Smooth muscle cell (in vitro differentiated cells): Measurements from ENCODE around the gene THOC6. TPM values are rescaled to one million over a fixed set of nuclear protein-coding genes. Genes with fewer than 3 reads are reported as not detected.
A peak's percentile ranks its signal among the peaks of the same experiment; 100 is the strongest.
"Not testable (repeated sequence)": the region's sequence is repeated elsewhere in the genome, so short reads cannot be mapped to it uniquely, and the experiment has no call there.

Experiments
- DNase-seq: peaks from one replicate; lab custom pipeline; 2025; ENCODE audit not compliant: unreplicated experiment; lab: John Stamatoyannopoulos, UW
- H2AFZ ChIP-seq: fragments of 200-600 bp; sonication (generic); 2 replicates; pipeline ENCODE4 v1.6.0; 2016; ENCODE audit warnings: antibody characterized with exemption, low read depth, mild to moderate bottlenecking
- H3F3A ChIP-seq: fragments of 200-600 bp; sonication (generic); 2 replicates; pipeline ENCODE4 v1.6.0; 2017; ENCODE audit warnings: antibody characterized with exemption, low read depth
- H3K27ac ChIP-seq: fragments of 200-600 bp; sonication (generic); 2 replicates; pipeline ENCODE4 v1.5.1; 2016; ENCODE audit warnings: low read depth, mild to moderate bottlenecking
- H3K27me3 ChIP-seq: fragments of 200-600 bp; sonication (generic); 2 replicates; pipeline ENCODE4 v1.6.1; 2016; ENCODE audit warnings: low read depth, mild to moderate bottlenecking
- H3K36me3 ChIP-seq: fragments of 200-600 bp; sonication (generic); 2 replicates; pipeline ENCODE4 v1.5.1; 2016; ENCODE audit warnings: low read depth
- H3K4me1 ChIP-seq: fragments of 200-600 bp; sonication (generic); 2 replicates; pipeline ENCODE4 v1.5.1; 2016; ENCODE audit warnings: low read depth
- H3K4me2 ChIP-seq: fragments of 200-600 bp; sonication (generic); 2 replicates; pipeline ENCODE4 v1.6.0; 2016; ENCODE audit warnings: mild to moderate bottlenecking
- H3K4me3 ChIP-seq: fragments of 200-600 bp; sonication (generic); 2 replicates; pipeline ENCODE4 v1.5.1; 2016; ENCODE audit warnings: mild to moderate bottlenecking
- H3K79me2 ChIP-seq: fragments of 200-600 bp; sonication (generic); 2 replicates; pipeline ENCODE4 v1.6.0; 2016; ENCODE audit warnings: low read depth, mild to moderate bottlenecking
- H3K9ac ChIP-seq: fragments of 200-600 bp; sonication (generic); 2 replicates; pipeline ENCODE4 v1.6.0; 2016; ENCODE audit warnings: low read depth
- H3K9me3 ChIP-seq: fragments of 200-600 bp; sonication (generic); replicated peaks from 2 replicates; pipeline ENCODE4 v1.5.1; 2016; ENCODE audit warnings: low read depth
- H4K20me1 ChIP-seq: fragments of 200-600 bp; sonication (generic); 2 replicates; pipeline ENCODE4 v1.6.0; 2016; ENCODE audit warnings: low read depth
- CTCF ChIP-seq: fragments of 200-600 bp; sonication (generic); IDR thresholded peaks from 2 replicates; pipeline ENCODE4 v1.5.1; 2017; ENCODE audit warnings: borderline replicate concordance, mild to moderate bottlenecking, antibody characterized with exemption; ENCODE audit not compliant: insufficient read depth, poor library complexity, severe bottlenecking
- WGBS: methylation state at CpG from one replicate; pipeline ENCODE4 v1.1.7; 2016; ENCODE audit warnings: low lambda C conversion rate; 5-methylcytosine and 5-hydroxymethylcytosine counted together
- polyA plus RNA-seq: library from polyadenylated mRNA; unstranded; fragments of >200 nt; fragmentation: Nextera tagmentation; extraction: Ambion mirVana; gene quantifications from 2 replicates; pipeline ENCODE4 v1.2.1, GENCODE V29; 2016
- total RNA-seq: library from RNA; depleted of rRNA; stranded (reverse); fragments of >200 nt; gene quantifications from 2 replicates; pipeline ENCODE4 v1.2.3, GENCODE V29; 2014

The THOC6 gene
- total and polyA plus RNA-seq, 2 experiments from 2014 or later: 28.9 to 59.4 TPM

GRCh38 chr16:3065742-3066439 is 42.1 kb downstream of the THOC6 start:
- Histone ChIP-seq H3K4me2 (no peak overlapping the region), H3K9ac (peak overlapping the region; percentile 67), H3K4me1 (no peaks in the 10 kb centered on the region), H3K27ac (no peak overlapping the region), H4K20me1 (no peaks in the 10 kb centered on the region), H3K4me3 (no peak overlapping the region), H3K79me2 (no peaks in the 10 kb centered on the region), H3K27me3 (no peaks in the 10 kb centered on the region), H3K9me3 (no peaks in the 10 kb centered on the region), H3K36me3 (no peaks in the 10 kb centered on the region), H2AFZ (no peak overlapping the region), H3F3A (peaks cover under 1% of the 10 kb centered on the region)
- DNase-seq: no peak
- no peak for TF ChIP-seq CTCF
- WGBS: 91% methylated on average over 26 of the region's 26 CpGs

GRCh38 chr16:3066440-3066748 is 42.6 kb downstream of the THOC6 start:
- WGBS: 96% methylated on average over 7 of the region's 7 CpGs
- no peak overlapping the region for H3K27ac ChIP-seq
- no peaks in the 10 kb centered on the region for H3K9me3 ChIP-seq
- H3K79me2 ChIP-seq: no peaks in the 10 kb centered on the region
- H3K9ac ChIP-seq: no peak overlapping the region
- no peaks in the 10 kb centered on the region for H3K4me1 ChIP-seq
- no peaks in the 10 kb centered on the region for H3K27me3 ChIP-seq
- no peak overlapping the region for H3K4me2 ChIP-seq
- H3K36me3 ChIP-seq: no peaks in the 10 kb centered on the region
- DNase-seq: no peak
- no peaks in the 10 kb centered on the region for H3F3A ChIP-seq
- no peaks in the 10 kb centered on the region for H4K20me1 ChIP-seq
- H2AFZ ChIP-seq: no peak overlapping the region
- no peak for TF ChIP-seq CTCF
- H3K4me3 ChIP-seq: no peak overlapping the region

GRCh38 chr16:3068487-3068886 is 44.7 kb downstream of the THOC6 start:
- Histone ChIP-seq H3K27me3 (no peaks in the 10 kb centered on the region), H2AFZ (no peak overlapping the region), H3K79me2 (no peaks in the 10 kb centered on the region), H3K4me2 (no peak overlapping the region), H3K27ac (no peak overlapping the region), H3K36me3 (no peaks in the 10 kb centered on the region), H3K4me3 (no peak overlapping the region), H4K20me1 (no peaks in the 10 kb centered on the region), H3K9ac (no peak overlapping the region), H3K9me3 (no peaks in the 10 kb centered on the region), H3K4me1 (no peaks in the 10 kb centered on the region), H3F3A (no peaks in the 10 kb centered on the region)
- no peak for TF ChIP-seq CTCF
- 93% methylated on average over 4 of the region's 4 CpGs for WGBS
- DNase-seq: no peak

- H3K4me1 ChIP-seq, H4K20me1 ChIP-seq, H3K27ac ChIP-seq, DNase-seq, H3K36me3 ChIP-seq, H3F3A ChIP-seq, H3K4me2 ChIP-seq, H3K4me3 ChIP-seq, H2AFZ ChIP-seq, H3K79me2 ChIP-seq, H3K9ac ChIP-seq, H3K27me3 ChIP-seq, H3K9me3 ChIP-seq: not testable (repeated sequence)
- WGBS: 97% methylated on average over 8 of the region's 11 CpGs
Observed at GRCh38 chr16:3069146-3069545, 45.3 kb downstream of the THOC6 start.
